WTC11 (cell line): Measurements from ENCODE around the gene TJP3. TPM values are rescaled to one million over a fixed set of nuclear protein-coding genes. Genes with fewer than 3 reads are reported as not detected.

Experiments
- ATAC-seq: fragments of 200-7000 bp; cut with Tn5 transposase; 2 replicates; pipeline ENCODE4 v1.10.0; 2021; ENCODE audit warnings: mild to moderate bottlenecking, moderate library complexity
- CTCF ChIA-PET: fragments of 300-600 bp; sonication (Branson Sonifier 250); formaldehyde crosslinking; loops from one replicate; lab custom pipeline; 2021; ENCODE audit warnings: antibody characterized with exemption; lab: Charles Lee
- POLR2A ChIA-PET: fragments of 350-600 bp; sonication (Branson Sonifier 250); formaldehyde crosslinking; loops from one replicate; lab custom pipeline; 2021; ENCODE audit warnings: antibody characterized with exemption; lab: Charles Lee
- DNase-seq: peaks from one replicate; pipeline ENCODE4 v3.0.0; 2021; ENCODE audit warnings: low spot score
- H3K27ac Mint-ChIP-seq: 2 replicates; pipeline ENCODE4 v1.8.0; 2021; ENCODE audit warnings: mixed read lengths
- H3K27me3 Mint-ChIP-seq: 2 replicates; pipeline ENCODE4 v1.8.0; 2021; ENCODE audit warnings: low read depth, mild to moderate bottlenecking, moderate library complexity, mixed read lengths
- H3K36me3 Mint-ChIP-seq: 2 replicates; pipeline ENCODE4 v1.8.0; 2021; ENCODE audit warnings: mixed read lengths
- H3K4me1 Mint-ChIP-seq: 2 replicates; pipeline ENCODE4 v1.8.0; 2022; ENCODE audit warnings: mixed read lengths
- H3K4me3 Mint-ChIP-seq: 2 replicates; pipeline ENCODE4 v1.8.0; 2021; ENCODE audit warnings: mild to moderate bottlenecking, moderate library complexity, mixed read lengths
- H3K9me3 Mint-ChIP-seq: 2 replicates; pipeline ENCODE4 v1.8.0; 2021; ENCODE audit warnings: mixed read lengths
- ARID4B ChIP-seq: sonication (generic); formaldehyde crosslinking; IDR thresholded peaks from 2 replicates; pipeline ENCODE4 v1.8.0; 2023; ENCODE audit warnings: missing genetic modification reagents, mild to moderate bottlenecking, borderline replicate concordance
- CREM ChIP-seq: sonication (generic); formaldehyde crosslinking; IDR thresholded peaks from 2 replicates; pipeline ENCODE4 v1.8.1; 2022; ENCODE audit warnings: mild to moderate bottlenecking, missing genetic modification reagents, moderate library complexity
- CTCF ChIP-seq: fragments of 200-600 bp; IDR thresholded peaks from 2 replicates; pipeline ENCODE4 v1.8.0; 2022; ENCODE audit warnings: antibody characterized with exemption
- EMX1 ChIP-seq: fragments of 250-450 bp; sonication (Bioruptor Pico); IDR thresholded peaks from 2 replicates; pipeline ENCODE4 v1.8.0; 2021; ENCODE audit warnings: mild to moderate bottlenecking
- NFATC4 ChIP-seq: fragments of 250-450 bp; sonication (Bioruptor Pico); IDR thresholded peaks from 2 replicates; pipeline ENCODE4 v1.9.0; 2021; ENCODE audit warnings: mild to moderate bottlenecking
- TEAD1 ChIP-seq: sonication (generic); formaldehyde crosslinking; IDR thresholded peaks from 2 replicates; pipeline ENCODE4 v1.8.0; 2022; ENCODE audit warnings: mild to moderate bottlenecking, missing genetic modification reagents
- ZNF219 ChIP-seq: sonication (generic); formaldehyde crosslinking; IDR thresholded peaks from 2 replicates; pipeline ENCODE4 v1.8.0; 2023; ENCODE audit warnings: missing genetic modification reagents, mild to moderate bottlenecking, borderline replicate concordance
- ZNF423 ChIP-seq: fragments of 250-450 bp; sonication (Bioruptor Pico); IDR thresholded peaks from 2 replicates; pipeline ENCODE4 v2.1.2; 2022; ENCODE audit warnings: mild to moderate bottlenecking, moderate library complexity
- ZNF532 ChIP-seq: fragments of 250-450 bp; sonication (Bioruptor Pico); IDR thresholded peaks from 2 replicates; pipeline ENCODE4 v1.9.0; 2021; ENCODE audit warnings: mild to moderate bottlenecking, borderline replicate concordance
- total RNA-seq: library from RNA; stranded (reverse); gene quantifications from 3 replicates; pipeline ENCODE4 v1.2.3, GENCODE V29; 2021
- TF ChIP-seq, protein P1 (sequence below): sonication (generic); formaldehyde crosslinking; IDR thresholded peaks from 2 replicates; pipeline ENCODE4 v1.8.1; 2023; ENCODE audit warnings: mild to moderate bottlenecking, moderate library complexity, missing genetic modification reagents

Gene TJP3
- total RNA-seq, 1 experiment from 2014 or later, result 36.2 TPM

DNA sequence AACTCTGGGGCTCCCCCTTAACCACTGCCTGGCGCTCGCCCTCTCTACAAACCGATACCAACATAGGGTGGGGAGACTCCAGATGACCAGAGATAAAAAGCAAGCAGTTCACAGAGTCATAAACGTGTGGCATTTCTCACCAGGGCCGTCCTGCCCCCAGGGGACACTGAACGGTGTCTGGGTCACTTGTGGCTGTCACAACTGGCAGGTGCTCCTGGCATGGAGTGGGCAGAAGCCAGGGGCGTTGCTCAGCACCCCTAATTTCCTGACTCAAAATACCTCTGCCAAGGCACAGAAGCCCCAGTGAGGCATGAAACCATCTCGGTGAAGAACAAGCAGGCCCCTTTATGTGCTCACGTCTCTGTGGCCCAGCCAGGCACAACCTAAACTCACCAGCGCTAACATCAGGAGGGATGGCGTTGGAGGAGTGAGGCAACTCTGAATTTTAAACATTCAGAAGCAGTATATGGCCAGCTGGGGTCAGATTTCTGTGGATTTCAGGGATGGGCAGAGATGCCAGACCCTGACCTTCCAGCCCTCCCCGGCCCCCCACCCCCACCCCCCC lies 9.7 kb upstream of the TJP3 start (continued):
- TF ChIP-seq ZNF532, result no peak

DNA sequence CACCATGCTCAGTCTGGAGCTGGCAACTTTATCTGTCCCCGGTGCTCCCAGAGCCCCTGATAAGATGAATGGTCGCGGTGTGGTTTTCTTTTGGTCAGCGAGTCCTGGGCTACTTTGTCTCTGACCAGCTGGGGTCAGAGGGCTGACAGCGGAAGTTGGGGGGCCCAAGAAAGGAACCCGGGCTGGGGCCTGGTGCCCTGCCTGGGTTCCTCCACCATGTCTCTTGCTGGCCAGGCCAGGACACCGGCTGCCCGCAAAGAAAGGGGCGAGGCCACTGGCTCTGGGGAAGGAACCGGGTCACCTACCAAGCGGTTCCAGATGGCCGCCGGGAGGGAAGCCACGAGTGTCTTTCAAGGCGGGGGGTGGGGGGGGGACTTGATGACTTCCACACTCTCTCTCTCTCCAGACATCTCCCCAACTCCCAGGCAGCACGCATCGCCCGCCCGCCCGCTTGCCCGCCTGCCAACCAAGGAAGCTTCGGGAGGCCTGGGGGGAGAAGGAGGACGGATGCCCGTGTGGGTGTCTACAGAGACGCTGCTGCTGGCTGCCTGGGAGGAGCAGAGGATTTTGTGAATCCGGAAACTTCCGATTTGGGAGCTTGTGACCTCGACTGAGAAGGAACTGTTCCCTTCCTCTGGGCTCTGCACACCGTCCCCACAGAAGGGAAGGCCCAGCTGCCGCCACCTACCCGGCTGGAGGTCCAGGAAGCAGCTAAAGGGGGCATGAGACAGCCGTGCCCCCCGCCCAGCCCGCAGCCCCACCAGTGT lies 9.0 kb upstream of the TJP3 start:
- ChIA-PET CTCF (interaction anchor here (0.6 to 3.0 kb wide), 6 partner anchors 10 to 123 kb away, joined by 3 to 22 read pairs (median 10); partner anchors contain the start of gene TJP3), POLR2A (interaction anchor here (0.6 kb wide), 1 partner anchor 115 kb away, joined by 3 read pairs; no protein-coding TSS in a partner anchor)
- Mint-ChIP-seq H3K27ac (no peak overlapping the region), H3K4me3 (peak overlapping the region; percentile 78), H3K4me1 (peaks cover 3% of the 10 kb centered on the region; the same call in 1 of the 2 replicates), H3K9me3 (peaks cover 11% of the 10 kb centered on the region), H3K36me3 (no peaks in the 10 kb centered on the region), H3K27me3 (peaks cover 2% of the 10 kb centered on the region; the same call in 1 of the 2 replicates)
- TF ChIP-seq CREM (no peak), EMX1 (no peak), ARID4B (0 out of 2 replicates have a peak, but pooled peaks have one; percentile 41), NFATC4 (CRISPR knock-in tag) (no peak), CTCF (no peak), ZNF423 (CRISPR knock-in tag) (no peak)
- DNase-seq, result no peak
- no peak for ATAC-seq

- ATAC-seq, result peak; percentile 4; the same call in 1 of the 2 replicates
- peaks cover 11% of the 10 kb centered on the region for H3K9me3 Mint-ChIP-seq
- H3K36me3 Mint-ChIP-seq, result no peaks in the 10 kb centered on the region
- ChIA-PET CTCF (interaction anchor here (0.5 to 3.0 kb wide), 10 partner anchors 10 to 509 kb away, joined by 3 to 22 read pairs (median 4); partner anchors contain the start of gene TJP3), POLR2A (interaction anchor here (0.6 kb wide), 1 partner anchor 115 kb away, joined by 3 read pairs; no protein-coding TSS in a partner anchor)
- peaks cover 2% of the 10 kb centered on the region; the same call in 1 of the 2 replicates for H3K27me3 Mint-ChIP-seq
- H3K4me1 Mint-ChIP-seq, result peaks cover 3% of the 10 kb centered on the region; the same call in 1 of the 2 replicates
- H3K27ac Mint-ChIP-seq, result no peak overlapping the region
- TF ChIP-seq TEAD1 (CRISPR knock-in tag), result no peak
- TF ChIP-seq, protein P1, sequence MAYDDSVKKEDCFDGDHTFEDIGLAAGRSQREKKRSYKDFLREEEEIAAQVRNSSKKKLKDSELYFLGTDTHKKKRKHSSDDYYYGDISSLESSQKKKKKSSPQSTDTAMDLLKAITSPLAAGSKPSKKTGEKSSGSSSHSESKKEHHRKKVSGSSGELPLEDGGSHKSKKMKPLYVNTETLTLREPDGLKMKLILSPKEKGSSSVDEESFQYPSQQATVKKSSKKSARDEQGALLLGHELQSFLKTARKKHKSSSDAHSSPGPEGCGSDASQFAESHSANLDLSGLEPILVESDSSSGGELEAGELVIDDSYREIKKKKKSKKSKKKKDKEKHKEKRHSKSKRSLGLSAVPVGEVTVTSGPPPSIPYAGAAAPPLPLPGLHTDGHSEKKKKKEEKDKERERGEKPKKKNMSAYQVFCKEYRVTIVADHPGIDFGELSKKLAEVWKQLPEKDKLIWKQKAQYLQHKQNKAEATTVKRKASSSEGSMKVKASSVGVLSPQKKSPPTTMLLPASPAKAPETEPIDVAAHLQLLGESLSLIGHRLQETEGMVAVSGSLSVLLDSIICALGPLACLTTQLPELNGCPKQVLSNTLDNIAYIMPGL (CRISPR knock-in tag), result peak; percentile 25; the same call in 1 of the 2 replicates
- 0 out of 2 replicates have a peak, but pooled peaks have one; percentile 28 for TF ChIP-seq ZNF219 (CRISPR knock-in tag)
- DNase-seq, result no peak
- H3K4me3 Mint-ChIP-seq, result peak overlapping the region; percentile 78
Observed at GRCh38 chr19:3699741-3700241, 8.4 kb upstream of the TJP3 start.
